IMR-90 (cell line): Measurements from ENCODE around the gene MBOAT1. TPM values are rescaled to one million over a fixed set of nuclear protein-coding genes. Genes with fewer than 3 reads are reported as not detected.

Source experiments
- ATAC-seq: fragments of 200-7000 bp; cut with Tn5 transposase; 2 replicates; pipeline ENCODE4 v1.9.1; 2020; ENCODE audit warnings: low read depth, mild to moderate bottlenecking, moderate library complexity
- BruUV-seq: library from RNA; stranded (reverse); fragments of 400-500 nt; replicated peaks from 2 replicates; lab custom pipeline; 2021; lab: Mats Ljungman, UMichigan
- CTCF ChIA-PET: fragments of 300-600 bp; formaldehyde crosslinking; extraction: SDS; loops from one replicate; lab custom pipeline; 2021; ENCODE audit warnings: antibody characterized with exemption; lab: Yijun Ruan, JAX
- POLR2A ChIA-PET: fragments of 300-600 bp; sonication (Branson Sonifier 250); formaldehyde crosslinking; loops from one replicate; lab custom pipeline; 2022; ENCODE audit warnings: antibody characterized with exemption; ENCODE audit not compliant: unreplicated experiment; lab: Charles Lee
- DNase-seq: peaks from one replicate; pipeline ENCODE4 v3.0.0; 2013
- H2AFZ ChIP-seq: replicated peaks from 2 replicates; pipeline ENCODE3; 2013; ENCODE audit warnings: low read length, mild to moderate bottlenecking; ENCODE audit not compliant: poor library complexity
- H2AK5ac ChIP-seq: 2 replicates; pipeline ENCODE4 v1.6.1; 2013; ENCODE audit warnings: low read depth, low read length, inconsistent platforms
- H2AK9ac ChIP-seq: replicated peaks from 2 replicates; pipeline ENCODE3; 2013; ENCODE audit warnings: mild to moderate bottlenecking, low read depth, low read length, moderate library complexity; ENCODE audit not compliant: poor library complexity
- H2BK120ac ChIP-seq: 2 replicates; pipeline ENCODE4 v1.6.1; 2013; ENCODE audit warnings: low read depth, low read length, inconsistent platforms
- H2BK15ac ChIP-seq: 3 replicates; pipeline ENCODE4 v1.6.1; 2013; ENCODE audit warnings: low read depth, low read length, inconsistent platforms
- H2BK20ac ChIP-seq: 2 replicates; pipeline ENCODE4 v1.6.1; 2013; ENCODE audit warnings: low read depth, mild to moderate bottlenecking, inconsistent platforms, low read length, moderate library complexity
- H2BK5ac ChIP-seq: 2 replicates; pipeline ENCODE4 v1.6.1; 2013; ENCODE audit warnings: mild to moderate bottlenecking, low read depth, low read length, inconsistent platforms; ENCODE audit not compliant: poor library complexity, severe bottlenecking
- H3K14ac ChIP-seq: replicated peaks from 2 replicates; pipeline ENCODE4 v1.6.1; 2013; ENCODE audit warnings: low read depth, low read length, inconsistent platforms
- H3K18ac ChIP-seq: 2 replicates; pipeline ENCODE4 v1.6.1; 2013; ENCODE audit warnings: low read depth, low read length, control low read depth
- H3K23ac ChIP-seq: 2 replicates; pipeline ENCODE4 v1.6.1; 2013; ENCODE audit warnings: low read depth, low read length, inconsistent platforms
- H3K27ac ChIP-seq: 2 replicates; pipeline ENCODE4 v1.5.1; 2013; ENCODE audit warnings: mild to moderate bottlenecking, control low read depth, low read length; ENCODE audit not compliant: insufficient read depth
- H3K27me3 ChIP-seq: 2 replicates; pipeline ENCODE4 v1.6.1; 2013; ENCODE audit warnings: low read length; ENCODE audit not compliant: control insufficient read depth, insufficient read depth
- H3K36me3 ChIP-seq: 2 replicates; pipeline ENCODE4 v1.6.1; 2013; ENCODE audit warnings: low read length, mixed read lengths; ENCODE audit not compliant: control insufficient read depth, insufficient read depth
- H3K4ac ChIP-seq: 2 replicates; pipeline ENCODE4 v1.6.1; 2013; ENCODE audit warnings: low read depth, low read length, inconsistent platforms
- H3K4me1 ChIP-seq: 2 replicates; pipeline ENCODE4 v1.6.1; 2013; ENCODE audit warnings: low read length, mixed read lengths; ENCODE audit not compliant: control insufficient read depth, insufficient read depth
- H3K4me2 ChIP-seq: 2 replicates; pipeline ENCODE4 v1.6.1; 2013; ENCODE audit warnings: low read depth, mild to moderate bottlenecking, control low read depth, low read length, moderate library complexity
- H3K4me3 ChIP-seq: 2 replicates; pipeline ENCODE4 v1.5.1; 2013; ENCODE audit warnings: low read depth, mild to moderate bottlenecking, control low read depth, low read length, moderate library complexity; ENCODE audit not compliant: insufficient read depth
- H3K56ac ChIP-seq: 2 replicates; pipeline ENCODE4 v1.6.1; 2013; ENCODE audit warnings: low read length, inconsistent platforms; ENCODE audit not compliant: insufficient read depth; ENCODE audit errors: extremely low read depth
- H3K79me1 ChIP-seq, 2 experiments: 2 replicates each; pipeline ENCODE4 v1.6.1; 2013; ENCODE audit warnings: low read length in 2 of 2, inconsistent platforms in 1 of 2, low read depth in 1 of 2
- H3K9ac ChIP-seq: 2 replicates; pipeline ENCODE4 v1.6.1; 2013; ENCODE audit warnings: low read depth, low read length, control low read depth
- H3K9me1 ChIP-seq: 2 replicates; pipeline ENCODE4 v1.6.1; 2013; ENCODE audit warnings: low read length, inconsistent platforms; ENCODE audit not compliant: insufficient read depth
- H3K9me3 ChIP-seq: 2 replicates; pipeline ENCODE4 v1.6.1; 2013; ENCODE audit warnings: low read length; ENCODE audit not compliant: control insufficient read depth, insufficient read depth
- H4K20me1 ChIP-seq: 2 replicates; pipeline ENCODE4 v1.6.1; 2013; ENCODE audit warnings: low read length, inconsistent platforms; ENCODE audit not compliant: insufficient read depth
- H4K5ac ChIP-seq: 2 replicates; pipeline ENCODE4 v1.6.1; 2013; ENCODE audit warnings: mild to moderate bottlenecking, low read depth, low read length, control low read depth
- H4K8ac ChIP-seq, 2 experiments: 2 replicates each; pipeline ENCODE4 v1.6.1; 2013; ENCODE audit warnings: low read depth in 2 of 2, low read length in 2 of 2, control low read depth in 1 of 2, inconsistent platforms in 1 of 2
- H4K91ac ChIP-seq: 2 replicates; pipeline ENCODE4 v1.6.1; 2013; ENCODE audit warnings: low read depth, low read length, inconsistent platforms; ENCODE audit not compliant: insufficient read depth
- CEBPB ChIP-seq: IDR thresholded peaks from 2 replicates; pipeline ENCODE4 v1.6.1; 2012; ENCODE audit warnings: low read depth, low read length, improper control_type of control experiment
- WGBS, 2 experiments: methylation state at CpG; one replicate each; pipeline versions ENCODE4 v1.1.5 to v1.1.7; 2013; ENCODE audit warnings: missing lambda C conversion rate in 2 of 2; ENCODE audit not compliant: insufficient read length in 1 of 2; ENCODE audit errors: extremely low coverage in 2 of 2; 5-methylcytosine and 5-hydroxymethylcytosine counted together
- dilution Hi-C: fragments of 300-500 bp; cut with HindIII; formaldehyde crosslinking; loops from one replicate; pipeline ENCODE4 v1.14.3; 2018; ENCODE audit warnings: low sequenced_read_pairs; ENCODE audit not compliant: unreplicated experiment
- in situ Hi-C: fragments of 300-500 bp; cut with MboI; formaldehyde crosslinking; loops from 3 replicates; pipeline ENCODE4 v1.14.3; 2019; ENCODE audit warnings: low sequenced_read_pairs, inconsistent platforms, mixed read lengths
- intact Hi-C: fragments of 100-400 bp; cut with micrococcal nuclease; formaldehyde crosslinking; loops from 2 replicates; pipeline ENCODE4 v1.10.0; 2022
- polyA plus RNA-seq, 3 experiments: library from polyadenylated mRNA; depleted of rRNA; stranded (reverse); fragments of >200 nt; gene quantifications; 2 replicates each; pipeline ENCODE4 v1.2.3, GENCODE V29; 2012; ENCODE audit warnings: low replicate concordance in 1 of 3
- total RNA-seq: library from RNA; depleted of rRNA; stranded (reverse); fragments of >200 nt; gene quantifications from 2 replicates; pipeline ENCODE4 v1.2.3, GENCODE V29; 2012

The MBOAT1 gene
- total and polyA plus RNA-seq, 2 of the 4 experiments (the other 2 are of a cell fraction) = 1.6 to 4.7 TPM

- Histone ChIP-seq H4K91ac (no peak overlapping the region), H3K9me1 (no peaks in the 10 kb centered on the region), H4K8ac (no peak overlapping the region), H3K4me3 (no peak overlapping the region), H4K5ac (no peak overlapping the region), H3K4ac (no peak overlapping the region), H3K23ac (no peak overlapping the region), H3K9me3 (no peaks in the 10 kb centered on the region), H3K36me3 (no peaks in the 10 kb centered on the region), H3K18ac (no peak overlapping the region), H2AK5ac (no peak overlapping the region), H4K20me1 (no peaks in the 10 kb centered on the region), H3K27me3 (no peaks in the 10 kb centered on the region), H3K27ac (no peak overlapping the region), H2BK5ac (no peak overlapping the region), H2BK20ac (no peak overlapping the region), H2AFZ (no peak overlapping the region), H2BK15ac (no peak overlapping the region), H3K14ac (no peak overlapping the region), H2BK120ac (no peak overlapping the region), H3K4me2 (no peak overlapping the region), H3K4me1 (0 out of 2 replicates have a peak, but pooled peaks cover 2% of the 10 kb centered on the region), H3K9ac (no peak overlapping the region), H3K56ac (no peak overlapping the region), H2AK9ac (no peak overlapping the region), H3K79me1 (no peaks in the 10 kb centered on the region)
- intact Hi-C loops = no loop called here
- no peak for ATAC-seq
- in situ Hi-C loops = no loop called here
- ChIA-PET CTCF (interaction anchor here (0.6 to 1.0 kb wide), 2 partner anchors 10 to 71 kb away, joined by 3 to 4 read pairs; no protein-coding TSS in a partner anchor), POLR2A (no interaction called here)
- no TSS peak for BruUV-seq
- no peak for DNase-seq
- no CpG with 5 or more reads among the region's 6 CpGs for WGBS, 2 experiments
- dilution Hi-C loops = no loop called here
- TF ChIP-seq CEBPB = no peak
Observed at GRCh38 chr6:20119485-20119884, 92.8 kb downstream of the MBOAT1 start.
